WTC11 (cell line): ENCODE results near the gene HS3ST3A1. TPM values are rescaled to one million over a fixed set of nuclear protein-coding genes. Genes with fewer than 3 reads are reported as not detected.

Experiments
- ATF1 ChIP-seq: sonication (generic); formaldehyde crosslinking; IDR thresholded peaks from 2 replicates; pipeline ENCODE4 v1.8.1; 2023; ENCODE audit warnings: mild to moderate bottlenecking, moderate library complexity, missing genetic modification reagents
- ATF3 ChIP-seq: sonication (generic); formaldehyde crosslinking; conservative IDR thresholded peaks from 2 replicates; pipeline ENCODE4 v1.8.1; 2022; ENCODE audit warnings: mild to moderate bottlenecking, missing genetic modification reagents
- E2F1 ChIP-seq: sonication (generic); formaldehyde crosslinking; IDR thresholded peaks from 2 replicates; pipeline ENCODE4 v1.8.0; 2022; ENCODE audit warnings: mild to moderate bottlenecking, missing genetic modification reagents
- ELF4 ChIP-seq: sonication (generic); formaldehyde crosslinking; IDR thresholded peaks from 2 replicates; pipeline ENCODE4 v1.8.1; 2022; ENCODE audit warnings: low read depth, mild to moderate bottlenecking, moderate library complexity, missing genetic modification reagents
- FOXP1 ChIP-seq: sonication (generic); formaldehyde crosslinking; IDR thresholded peaks from 2 replicates; pipeline ENCODE4 v1.8.0; 2022; ENCODE audit warnings: missing genetic modification reagents, mild to moderate bottlenecking, moderate library complexity, borderline replicate concordance
- GRHL2 ChIP-seq: fragments of 250-450 bp; sonication (Bioruptor Pico); IDR thresholded peaks from 2 replicates; pipeline ENCODE4 v1.8.0; 2022; ENCODE audit warnings: mild to moderate bottlenecking, moderate library complexity; ENCODE audit not compliant: insufficient replicate concordance, severe bottlenecking
- JAZF1 ChIP-seq: fragments of 250-450 bp; sonication (Bioruptor Pico); IDR thresholded peaks from 2 replicates; pipeline ENCODE4 v1.9.0; 2021; ENCODE audit warnings: moderate library complexity, mild to moderate bottlenecking, inconsistent platforms
- JUN ChIP-seq: sonication (generic); formaldehyde crosslinking; IDR thresholded peaks from 2 replicates; pipeline ENCODE4 v1.8.0; 2023; ENCODE audit warnings: mild to moderate bottlenecking, missing genetic modification reagents
- MAX ChIP-seq: sonication (generic); formaldehyde crosslinking; IDR thresholded peaks from 2 replicates; pipeline ENCODE4 v1.8.0; 2022; ENCODE audit warnings: mild to moderate bottlenecking, missing genetic modification reagents
- MYBL2 ChIP-seq: sonication (generic); formaldehyde crosslinking; IDR thresholded peaks from 2 replicates; pipeline ENCODE4 v1.8.1; 2023; ENCODE audit warnings: mild to moderate bottlenecking, moderate library complexity, missing genetic modification reagents
- NFYB ChIP-seq: sonication (generic); formaldehyde crosslinking; conservative IDR thresholded peaks from 2 replicates; pipeline ENCODE4 v1.8.0; 2022; ENCODE audit warnings: low read depth, missing genetic modification reagents
- NR1H2 ChIP-seq: sonication (generic); formaldehyde crosslinking; IDR thresholded peaks from 2 replicates; pipeline ENCODE4 v1.9.0; 2021; ENCODE audit warnings: mild to moderate bottlenecking, moderate library complexity, missing genetic modification reagents
- NR2C2 ChIP-seq: sonication (generic); formaldehyde crosslinking; IDR thresholded peaks from 2 replicates; pipeline ENCODE4 v1.8.0; 2022; ENCODE audit warnings: mild to moderate bottlenecking, missing genetic modification reagents
- OVOL2 ChIP-seq: fragments of 250-450 bp; sonication (Bioruptor Pico); IDR thresholded peaks from 2 replicates; pipeline ENCODE4 v1.9.0; 2021; ENCODE audit warnings: mild to moderate bottlenecking, borderline replicate concordance
- PRDM15 ChIP-seq: sonication (generic); formaldehyde crosslinking; IDR thresholded peaks from 2 replicates; pipeline ENCODE4 v1.8.0; 2022; ENCODE audit warnings: missing genetic modification reagents
- RELA ChIP-seq: sonication (generic); formaldehyde crosslinking; IDR thresholded peaks from 2 replicates; pipeline ENCODE4 v1.8.1; 2022; ENCODE audit warnings: missing genetic modification reagents, mild to moderate bottlenecking, borderline replicate concordance
- RORB ChIP-seq: fragments of 250-450 bp; sonication (Bioruptor Pico); IDR thresholded peaks from 2 replicates; pipeline ENCODE4 v1.9.0; 2021; ENCODE audit warnings: mild to moderate bottlenecking
- TP53 ChIP-seq: sonication (generic); formaldehyde crosslinking; IDR thresholded peaks from 2 replicates; pipeline ENCODE4 v1.8.1; 2023; ENCODE audit warnings: mild to moderate bottlenecking, missing genetic modification reagents
- USF2 ChIP-seq: sonication (generic); formaldehyde crosslinking; IDR thresholded peaks from 2 replicates; pipeline ENCODE4 v1.8.1; 2023; ENCODE audit warnings: mild to moderate bottlenecking, missing genetic modification reagents, moderate library complexity
- ZNF138 ChIP-seq: sonication (generic); formaldehyde crosslinking; conservative IDR thresholded peaks from 2 replicates; pipeline ENCODE4 v1.8.1; 2022; ENCODE audit warnings: mild to moderate bottlenecking, moderate library complexity, missing genetic modification reagents
- ZNF263 ChIP-seq: sonication (generic); formaldehyde crosslinking; IDR thresholded peaks from 2 replicates; pipeline ENCODE4 v1.8.1; 2022; ENCODE audit warnings: low read depth, mild to moderate bottlenecking, moderate library complexity, missing genetic modification reagents
- ZNF423 ChIP-seq: fragments of 250-450 bp; sonication (Bioruptor Pico); IDR thresholded peaks from 2 replicates; pipeline ENCODE4 v2.1.2; 2022; ENCODE audit warnings: mild to moderate bottlenecking, moderate library complexity
- ZNF425 ChIP-seq: fragments of 250-450 bp; sonication (Bioruptor Pico); conservative IDR thresholded peaks from 2 replicates; pipeline ENCODE4 v1.9.0; 2021; ENCODE audit warnings: mild to moderate bottlenecking
- total RNA-seq: library from RNA; stranded (reverse); gene quantifications from 3 replicates; pipeline ENCODE4 v1.2.3, GENCODE V29; 2021
- TF ChIP-seq, protein P1 (sequence below): sonication (generic); formaldehyde crosslinking; IDR thresholded peaks from 2 replicates; pipeline ENCODE4 v1.8.0; 2023; ENCODE audit warnings: missing genetic modification reagents
- TF ChIP-seq, protein P2 (sequence below): fragments of 250-450 bp; sonication (Bioruptor Pico); IDR thresholded peaks from 2 replicates; pipeline ENCODE4 v1.9.0; 2021; ENCODE audit warnings: moderate library complexity, mild to moderate bottlenecking, inconsistent platforms, borderline replicate concordance
- TF ChIP-seq, protein P3 (sequence below): sonication (generic); formaldehyde crosslinking; IDR thresholded peaks from 2 replicates; pipeline ENCODE4 v1.8.1; 2023; ENCODE audit warnings: mild to moderate bottlenecking, moderate library complexity, missing genetic modification reagents

The HS3ST3A1 gene
- total RNA-seq, 1 experiment from 2014 or later = 9.7 TPM

- TF ChIP-seq NR1H2 (CRISPR knock-in tag) (no peak), ATF3 (CRISPR knock-in tag) (no peak), JUN (CRISPR knock-in tag) (0 out of 2 replicates have a peak, but pooled peaks have one; percentile 30), FOXP1 (CRISPR knock-in tag) (no peak), E2F1 (CRISPR knock-in tag) (no peak), RORB (no peak), MAX (CRISPR knock-in tag) (peak; percentile 54), PRDM15 (no peak), JAZF1 (CRISPR knock-in tag) (no peak), OVOL2 (CRISPR knock-in tag) (no peak), NFYB (no peak), ZNF138 (no peak), MYBL2 (CRISPR knock-in tag) (no peak), ELF4 (CRISPR knock-in tag) (no peak), ATF1 (no peak), RELA (CRISPR knock-in tag) (0 out of 2 replicates have a peak, but pooled peaks have one; percentile 46), ZNF263 (CRISPR knock-in tag) (no peak), TP53 (no peak), GRHL2 (CRISPR knock-in tag) (no peak), USF2 (CRISPR knock-in tag) (no peak), ZNF425 (CRISPR knock-in tag) (no peak), NR2C2 (CRISPR knock-in tag) (no peak), ZNF423 (no peak)
- TF ChIP-seq, protein P1, sequence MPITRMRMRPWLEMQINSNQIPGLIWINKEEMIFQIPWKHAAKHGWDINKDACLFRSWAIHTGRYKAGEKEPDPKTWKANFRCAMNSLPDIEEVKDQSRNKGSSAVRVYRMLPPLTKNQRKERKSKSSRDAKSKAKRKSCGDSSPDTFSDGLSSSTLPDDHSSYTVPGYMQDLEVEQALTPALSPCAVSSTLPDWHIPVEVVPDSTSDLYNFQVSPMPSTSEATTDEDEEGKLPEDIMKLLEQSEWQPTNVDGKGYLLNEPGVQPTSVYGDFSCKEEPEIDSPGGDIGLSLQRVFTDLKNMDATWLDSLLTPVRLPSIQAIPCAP (CRISPR knock-in tag) = 0 out of 2 replicates have a peak, but pooled peaks have one; percentile 23
- TF ChIP-seq, protein P2, sequence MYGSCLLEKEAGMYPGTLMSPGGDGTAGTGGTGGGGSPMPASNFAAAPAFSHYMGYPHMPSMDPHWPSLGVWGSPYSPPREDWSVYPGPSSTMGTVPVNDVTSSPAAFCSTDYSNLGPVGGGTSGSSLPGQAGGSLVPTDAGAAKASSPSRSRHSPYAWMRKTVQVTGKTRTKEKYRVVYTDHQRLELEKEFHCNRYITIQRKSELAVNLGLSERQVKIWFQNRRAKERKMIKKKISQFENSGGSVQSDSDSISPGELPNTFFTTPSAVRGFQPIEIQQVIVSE (CRISPR knock-in tag) = no peak
- TF ChIP-seq, protein P3, sequence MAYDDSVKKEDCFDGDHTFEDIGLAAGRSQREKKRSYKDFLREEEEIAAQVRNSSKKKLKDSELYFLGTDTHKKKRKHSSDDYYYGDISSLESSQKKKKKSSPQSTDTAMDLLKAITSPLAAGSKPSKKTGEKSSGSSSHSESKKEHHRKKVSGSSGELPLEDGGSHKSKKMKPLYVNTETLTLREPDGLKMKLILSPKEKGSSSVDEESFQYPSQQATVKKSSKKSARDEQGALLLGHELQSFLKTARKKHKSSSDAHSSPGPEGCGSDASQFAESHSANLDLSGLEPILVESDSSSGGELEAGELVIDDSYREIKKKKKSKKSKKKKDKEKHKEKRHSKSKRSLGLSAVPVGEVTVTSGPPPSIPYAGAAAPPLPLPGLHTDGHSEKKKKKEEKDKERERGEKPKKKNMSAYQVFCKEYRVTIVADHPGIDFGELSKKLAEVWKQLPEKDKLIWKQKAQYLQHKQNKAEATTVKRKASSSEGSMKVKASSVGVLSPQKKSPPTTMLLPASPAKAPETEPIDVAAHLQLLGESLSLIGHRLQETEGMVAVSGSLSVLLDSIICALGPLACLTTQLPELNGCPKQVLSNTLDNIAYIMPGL (CRISPR knock-in tag) = no peak
Measured at GRCh38 chr17:13600475-13601321, 1.0 kb downstream of the HS3ST3A1 start (continued).
